GM12878 (cell line): Measurements from ENCODE around the gene FAM110C. TPM values are rescaled to one million over a fixed set of nuclear protein-coding genes. Genes with fewer than 3 reads are reported as not detected.

ENCODE experiments used
- ATAC-seq: fragments of 200-7000 bp; cut with Tn5 transposase; 3 replicates; pipeline ENCODE4 v1.9.1; 2020; ENCODE audit warnings: mild to moderate bottlenecking, moderate library complexity
- BruUV-seq: library from RNA; stranded (reverse); fragments of 400-500 nt; replicated peaks from 2 replicates; lab custom pipeline; 2021; lab: Mats Ljungman, UMichigan
- CTCF ChIA-PET: fragments of 300-600 bp; sonication (Branson Sonifier 250); formaldehyde crosslinking; extraction: SDS; loops from one replicate; lab custom pipeline; 2021; ENCODE audit warnings: inconsistent platforms; lab: Yijun Ruan, JAX
- POLR2A ChIA-PET: fragments of 350-600 bp; formaldehyde crosslinking; extraction: SDS; loops from one replicate; lab custom pipeline; 2021; ENCODE audit warnings: inconsistent platforms; lab: Charles Lee
- RAD21 ChIA-PET: fragments of 300-600 bp; sonication (Branson Sonifier 250); formaldehyde crosslinking; loops from one replicate; lab custom pipeline; 2023; ENCODE audit warnings: antibody characterized with exemption; ENCODE audit not compliant: unreplicated experiment; lab: Charles Lee
- SMC1A ChIA-PET: fragments of 300-600 bp; sonication (Branson Sonifier 250); formaldehyde crosslinking; loops from one replicate; lab custom pipeline; 2023; ENCODE audit not compliant: unreplicated experiment, uncharacterized antibody; lab: Charles Lee
- DNase-seq: peaks from one replicate; pipeline ENCODE4 v3.0.0-alpha.2; 2011; ENCODE audit warnings: low read depth, low spot score
- FAIRE-seq: peaks from 3 replicates; lab custom pipeline; 2011; peaks lifted over from hg19 to GRCh38; lab: Jason Lieb, UNC
- H2AFZ ChIP-seq: 2 replicates; pipeline ENCODE4 v1.6.0; 2011; ENCODE audit warnings: low read depth, low read length, control low read depth; ENCODE audit not compliant: control insufficient read depth
- H3K27ac ChIP-seq: 2 replicates; pipeline ENCODE4 v1.5.1; 2011; ENCODE audit warnings: control low read depth; ENCODE audit not compliant: control insufficient read depth, insufficient read depth
- H3K27me3 ChIP-seq, 2 experiments: replicated peaks in 1 of 2; 2 replicates each; pipeline versions ENCODE4 v1.6.0 to v1.6.1; 2011; ENCODE audit warnings: low read length in 1 of 2; ENCODE audit not compliant: control insufficient read depth in 2 of 2, insufficient read depth in 2 of 2
- H3K36me3 ChIP-seq, 2 experiments: 2 replicates each; pipeline ENCODE4 v1.5.1; 2011; ENCODE audit warnings: low read length in 1 of 2; ENCODE audit not compliant: control insufficient read depth in 2 of 2, insufficient read depth in 2 of 2
- H3K4me1 ChIP-seq: 2 replicates; pipeline ENCODE4 v1.6.1; 2011; ENCODE audit warnings: mild to moderate bottlenecking, low read length, moderate library complexity, mixed read lengths; ENCODE audit not compliant: control insufficient read depth, insufficient read depth
- H3K4me2 ChIP-seq: 2 replicates; pipeline ENCODE4 v1.6.0; 2011; ENCODE audit warnings: control low read depth; ENCODE audit not compliant: control insufficient read depth, insufficient read depth
- H3K4me3 ChIP-seq: fragments of 200-600 bp; sonication (generic); 2 replicates; pipeline ENCODE4 v1.5.1; 2016
- H3K79me2 ChIP-seq: 2 replicates; pipeline ENCODE4 v1.6.0; 2011; ENCODE audit warnings: low read length; ENCODE audit not compliant: control insufficient read depth, insufficient read depth
- H3K9ac ChIP-seq: 2 replicates; pipeline ENCODE4 v1.8.0; 2011; ENCODE audit warnings: low read length, control low read depth, mixed read lengths; ENCODE audit not compliant: control insufficient read depth, insufficient read depth
- H3K9me3 ChIP-seq: replicated peaks from 3 replicates; pipeline ENCODE4 v1.5.1; 2011; ENCODE audit warnings: mild to moderate bottlenecking, low read length; ENCODE audit not compliant: control insufficient read depth, insufficient read depth
- H4K20me1 ChIP-seq: 2 replicates; pipeline ENCODE4 v1.6.0; 2011; ENCODE audit not compliant: control insufficient read depth, insufficient read depth
- DPF2 ChIP-seq: fragments of 450-650 bp; IDR thresholded peaks from 2 replicates; pipeline ENCODE4 v1.6.1; 2017; ENCODE audit warnings: mild to moderate bottlenecking
- E2F4 ChIP-seq: IDR thresholded peaks from 2 replicates; pipeline ENCODE4 v1.6.1; 2012; ENCODE audit warnings: low read depth, low read length, improper control_type of control experiment
- FOXM1 ChIP-seq: IDR thresholded peaks from 2 replicates; pipeline ENCODE4 v1.6.1; 2012; ENCODE audit warnings: low read depth, mild to moderate bottlenecking, inconsistent platforms, low read length, moderate library complexity
- HSF1 ChIP-seq: fragments of 150-350 bp; IDR thresholded peaks from 2 replicates; pipeline ENCODE4 v1.6.1; 2014; ENCODE audit warnings: mild to moderate bottlenecking, low read depth, low read length
- IRF5 ChIP-seq: fragments of 450-650 bp; IDR thresholded peaks from 2 replicates; pipeline ENCODE4 v1.6.1; 2017; ENCODE audit warnings: borderline replicate concordance
- MEF2B ChIP-seq: fragments of 450-650 bp; IDR thresholded peaks from 2 replicates; pipeline ENCODE4 v1.6.1; 2018; ENCODE audit warnings: mild to moderate bottlenecking, moderate library complexity; ENCODE audit not compliant: partially characterized antibody, poor library complexity, severe bottlenecking
- POLR2AphosphoS2 ChIP-seq: IDR thresholded peaks from 2 replicates; pipeline ENCODE4 v1.6.1; 2011; ENCODE audit warnings: low read depth, mild to moderate bottlenecking, low read length, improper control_type of control experiment, moderate library complexity
- RCOR1 ChIP-seq: conservative IDR thresholded peaks from 2 replicates; pipeline ENCODE4 v1.6.1; 2012; ENCODE audit warnings: low read depth, low read length, improper control_type of control experiment
- STAT1 ChIP-seq: fragments of 450-650 bp; conservative IDR thresholded peaks from 2 replicates; pipeline ENCODE4 v1.6.1; 2014; ENCODE audit warnings: antibody characterized with exemption, mild to moderate bottlenecking
- STAT3 ChIP-seq: IDR thresholded peaks from 2 replicates; pipeline ENCODE4 v1.6.1; 2011; ENCODE audit warnings: low read depth, low read length, improper control_type of control experiment
- YY1 ChIP-seq: IDR thresholded peaks from 2 replicates; pipeline ENCODE4 v1.6.1; 2011; ENCODE audit warnings: low read depth, mild to moderate bottlenecking, low read length
- ZNF384 ChIP-seq: IDR thresholded peaks from 2 replicates; pipeline ENCODE4 v1.6.1; 2012; ENCODE audit warnings: low read depth, mild to moderate bottlenecking, low read length, improper control_type of control experiment, borderline replicate concordance
- ZZZ3 ChIP-seq: IDR thresholded peaks from 2 replicates; pipeline ENCODE4 v1.6.1; 2011; ENCODE audit warnings: low read depth; ENCODE audit not compliant: control insufficient read depth, insufficient read length
- WGBS: methylation state at CpG from one replicate; pipeline ENCODE4 v1.1.6; 2016; ENCODE audit warnings: low lambda C conversion rate; ENCODE audit not compliant: insufficient replicate concordance, insufficient coverage; ENCODE audit errors: missing lambda C conversion rate; 5-methylcytosine and 5-hydroxymethylcytosine counted together
- in situ Hi-C: fragments of 300-500 bp; cut with MboI; formaldehyde crosslinking; loops from 9 replicates; pipeline ENCODE4 v1.14.3; 2018; ENCODE audit warnings: mixed read lengths
- intact Hi-C: fragments of 100-400 bp; cut with micrococcal nuclease; formaldehyde crosslinking; loops from one replicate; pipeline ENCODE4 v1.14.2; 2022; ENCODE audit not compliant: unreplicated experiment
- polyA plus RNA-seq, 11 experiments: library from polyadenylated mRNA; depleted of rRNA in 4 of 11; unstranded in 6 of 11; stranded (reverse) in 5 of 11; fragments of >200 nt; fragmentation: Nextera tagmentation in 4 of 11; fragmentation: Illumina TruSeq in 1 of 11; extraction: Ambion mirVana in 4 of 11; extraction: Trizol in 1 of 11; gene quantifications; 1 replicate in 1 of 11; 2 replicates in 10 of 11; pipeline versions ENCODE4 v1.2.1 to v1.2.3, GENCODE V29; 2011 to 2016; ENCODE audit warnings: inconsistent platforms in 2 of 11, missing spikeins in 2 of 11, low read depth in 1 of 11
- total RNA-seq, 4 experiments: library from RNA; depleted of rRNA in 3 of 4; stranded (reverse); fragments of >200 nt in 3 of 4; fragmentation: Illumina TruSeq in 1 of 4; extraction: Trizol in 1 of 4; gene quantifications; 2 replicates each; pipeline versions ENCODE4 v1.2.1 to v1.2.3, GENCODE V29; 2013 to 2021
- TF ChIP-seq, protein P1 (sequence below): fragments of 450-650 bp; IDR thresholded peaks from 2 replicates; pipeline ENCODE4 v1.6.1; 2014; ENCODE audit warnings: mild to moderate bottlenecking

Gene FAM110C
- total and polyA plus RNA-seq, 10 of the 15 experiments (the other 5 are each of a cell fraction or from before 2014, with no cell fraction given) = not detected

DNA sequence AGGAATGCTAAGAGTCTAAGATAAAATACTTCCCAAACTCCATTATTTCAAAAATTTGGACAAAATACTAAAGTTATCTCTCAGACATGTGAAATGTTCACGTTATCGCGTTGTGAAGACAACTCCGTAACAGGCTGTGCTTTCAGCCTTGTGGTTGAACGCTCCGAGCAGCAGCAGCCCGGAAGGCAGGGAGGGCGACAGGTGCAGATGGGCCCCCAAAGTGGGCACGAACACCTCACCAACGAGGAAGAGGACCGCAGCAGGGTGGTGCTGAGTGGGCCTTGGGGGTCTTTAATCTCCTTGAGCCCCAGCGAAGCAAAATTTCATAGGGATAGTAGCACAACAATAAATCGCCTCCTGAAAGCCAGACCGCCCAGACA is 1.0 kb upstream of the FAM110C start:
- H3K4me2 ChIP-seq = no peak overlapping the region
- no peaks in the 10 kb centered on the region for H3K79me2 ChIP-seq
- TF ChIP-seq STAT1 (no peak), IRF5 (no peak), MEF2B (no peak), ZZZ3 (no peak), HSF1 (no peak), STAT3 (no peak), DPF2 (no peak), E2F4 (no peak), FOXM1 (no peak), POLR2AphosphoS2 (no peak), ZNF384 (no peak), RCOR1 (no peak), YY1 (no peak)
- TF ChIP-seq, protein P1, sequence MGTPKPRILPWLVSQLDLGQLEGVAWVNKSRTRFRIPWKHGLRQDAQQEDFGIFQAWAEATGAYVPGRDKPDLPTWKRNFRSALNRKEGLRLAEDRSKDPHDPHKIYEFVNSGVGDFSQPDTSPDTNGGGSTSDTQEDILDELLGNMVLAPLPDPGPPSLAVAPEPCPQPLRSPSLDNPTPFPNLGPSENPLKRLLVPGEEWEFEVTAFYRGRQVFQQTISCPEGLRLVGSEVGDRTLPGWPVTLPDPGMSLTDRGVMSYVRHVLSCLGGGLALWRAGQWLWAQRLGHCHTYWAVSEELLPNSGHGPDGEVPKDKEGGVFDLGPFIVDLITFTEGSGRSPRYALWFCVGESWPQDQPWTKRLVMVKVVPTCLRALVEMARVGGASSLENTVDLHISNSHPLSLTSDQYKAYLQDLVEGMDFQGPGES = no peak
- H3K27ac ChIP-seq = no peak overlapping the region
- no peaks in the 10 kb centered on the region for H4K20me1 ChIP-seq
- no peak for FAIRE-seq
- no peak for DNase-seq
- intact Hi-C loops (no loop called here), in situ Hi-C loops (no loop called here)
- H3K36me3 ChIP-seq = no peaks in the 10 kb centered on the region
- ChIA-PET POLR2A (no interaction called here), RAD21 (no interaction called here), SMC1A (no interaction called here), CTCF (no interaction called here)
- no peak overlapping the region for H3K9ac ChIP-seq
- no peak for ATAC-seq
- no peaks in the 10 kb centered on the region for H3K4me1 ChIP-seq
- H3K9me3 ChIP-seq = no peaks in the 10 kb centered on the region; the same call in 2 of the 3 replicates
- WGBS = 54% methylated on average over 14 of the region's 14 CpGs
- H3K4me3 ChIP-seq = no peak overlapping the region
- no peak overlapping the region for H2AFZ ChIP-seq
- H3K27me3 ChIP-seq = peaks cover 0 to 3% of the 10 kb centered on the region in 2 experiments; a peak in 2 of 4 replicates
- no TSS peak for BruUV-seq
